Activated CD8-positive, alpha-beta memory T cell treated with anti-CD3 and anti-CD28 coated beads for 48 hours (primary cell): ENCODE data around the gene CNNM2.
"Not testable (repeated sequence)": the region's sequence is repeated elsewhere in the genome, so short reads cannot be mapped to it uniquely, and the experiment has no call there.

Experiments
- DNase-seq, 3 experiments: peaks; one replicate each; pipeline ENCODE4 v3.0.0-alpha.2; 2020; ENCODE audit warnings: low read depth in 2 of 3, low spot score in 2 of 3

CNNM2 gene

GRCh38 chr10:103102195-103102594, 184.1 kb downstream of the CNNM2 start:
- no peak for DNase-seq

DNA sequence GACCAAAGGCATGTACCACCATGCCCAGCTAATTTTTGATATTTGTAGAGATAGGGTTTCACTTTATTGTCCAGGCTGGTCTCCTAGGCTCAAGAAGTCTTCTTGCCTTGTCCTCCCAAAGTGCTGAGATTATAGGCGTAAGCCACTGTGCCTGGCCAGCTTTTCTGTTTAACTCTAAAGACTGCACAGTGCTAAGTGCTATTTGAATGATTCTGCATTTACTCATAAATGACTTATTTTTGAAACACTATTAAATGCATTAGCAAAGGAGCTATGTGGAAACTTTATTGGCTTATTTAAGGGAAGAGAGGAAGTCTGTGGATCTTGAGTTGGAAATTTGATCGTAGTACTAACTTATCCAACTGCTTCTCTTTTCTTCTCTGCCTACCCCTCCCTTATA, 185.9 kb downstream of the CNNM2 start:
- DNase-seq: no peak

GRCh38 chr10:103104721-103105120, 186.6 kb downstream of the CNNM2 start:
- DNase-seq: no peak

GRCh38 chr10:103105462-103105861, 187.4 kb downstream of the CNNM2 start:
- no peak for DNase-seq

GRCh38 chr10:103106539-103106938, 188.4 kb downstream of the CNNM2 start:
- DNase-seq: no peak

- DNase-seq: no peak
Observed at GRCh38 chr10:103109821-103110220, 191.7 kb downstream of the CNNM2 start.

DNA sequence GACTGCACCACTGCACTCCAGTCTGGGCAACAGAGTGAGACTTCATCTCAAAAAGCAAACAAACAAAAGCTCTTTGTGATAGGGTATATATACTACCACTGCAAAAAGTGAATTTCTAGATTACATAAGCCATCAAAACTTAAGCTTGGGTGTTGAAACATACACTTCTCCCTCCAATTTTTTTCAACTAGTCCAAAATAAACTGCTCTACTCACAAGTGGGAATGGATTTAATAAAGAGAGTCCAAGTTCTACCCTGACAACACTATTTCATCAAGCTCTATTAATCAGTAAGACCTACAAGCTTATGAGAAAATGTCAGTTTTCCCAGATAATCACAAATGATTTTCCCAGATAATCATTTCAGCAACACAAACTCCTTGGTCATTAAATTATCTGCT, 192.3 kb downstream of the CNNM2 start:
- DNase-seq: no peak

GRCh38 chr10:103111031-103111917, 193.2 kb downstream of the CNNM2 start:
- no peak for DNase-seq

DNA sequence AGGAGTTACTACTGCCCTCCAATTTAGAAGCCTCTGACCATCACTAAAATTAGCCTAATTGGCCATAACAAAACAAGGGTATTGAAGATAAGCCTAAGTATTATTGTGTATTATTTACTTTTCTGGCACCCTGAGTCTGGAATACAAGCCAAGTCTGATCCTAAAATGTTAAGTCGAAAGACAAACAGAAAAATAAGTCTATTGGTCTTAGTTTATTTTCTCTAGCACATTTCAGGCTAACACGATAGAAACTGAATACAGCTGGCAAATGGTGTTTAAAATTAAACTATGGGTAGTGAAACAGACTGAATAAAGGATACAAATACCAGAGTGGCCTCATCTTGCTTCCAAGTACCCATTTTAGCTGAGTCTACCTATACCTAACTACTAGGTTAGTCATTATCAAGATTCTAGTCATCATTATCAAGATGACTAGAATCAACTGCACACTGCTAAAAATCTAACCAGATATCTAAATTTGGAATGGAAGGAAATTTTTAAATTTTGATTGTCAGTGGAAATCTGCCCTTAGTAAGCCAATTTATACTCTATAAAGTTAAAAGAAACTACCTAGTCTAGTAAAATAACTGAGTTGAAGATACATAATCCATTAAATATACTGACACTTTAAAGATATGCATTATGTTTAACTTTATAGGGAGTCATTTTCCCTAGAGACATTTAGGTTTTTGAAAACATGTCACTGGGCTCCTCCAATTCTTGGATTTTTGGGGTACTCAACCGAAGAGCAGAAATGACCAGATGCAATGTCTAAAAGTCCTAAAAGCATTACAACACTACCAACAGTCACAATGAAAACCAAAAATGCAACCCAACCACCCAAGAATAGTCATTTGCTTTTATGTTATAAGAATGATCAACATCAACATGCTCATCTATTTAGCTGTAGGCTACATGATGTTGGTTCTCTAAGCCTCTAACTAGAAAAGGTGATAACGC, 194.1 kb downstream of the CNNM2 start:
- DNase-seq: no peak

DNA sequence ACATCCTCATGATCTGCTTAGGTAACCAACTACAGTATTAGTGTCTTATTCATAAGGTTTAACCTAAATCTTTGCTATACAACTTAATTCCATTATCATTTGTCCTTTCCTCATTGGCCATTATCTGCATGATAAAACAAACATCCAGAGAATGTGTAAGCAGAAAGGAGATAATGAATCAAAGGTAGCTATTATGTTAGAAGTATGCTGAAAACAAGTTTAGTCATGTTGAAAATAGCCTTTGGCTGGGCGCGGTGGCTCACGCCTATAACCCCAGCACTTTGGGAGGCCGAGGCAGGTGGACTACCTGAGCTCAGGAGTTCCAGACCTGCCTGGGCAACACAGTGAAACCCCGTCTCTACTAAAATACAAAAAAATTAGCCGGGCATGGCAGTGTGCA, 196.8 kb downstream of the CNNM2 start:
- DNase-seq: no peak

- DNase-seq: no peak
Observed at GRCh38 chr10:103117247-103117646, 199.2 kb downstream of the CNNM2 start.

DNA sequence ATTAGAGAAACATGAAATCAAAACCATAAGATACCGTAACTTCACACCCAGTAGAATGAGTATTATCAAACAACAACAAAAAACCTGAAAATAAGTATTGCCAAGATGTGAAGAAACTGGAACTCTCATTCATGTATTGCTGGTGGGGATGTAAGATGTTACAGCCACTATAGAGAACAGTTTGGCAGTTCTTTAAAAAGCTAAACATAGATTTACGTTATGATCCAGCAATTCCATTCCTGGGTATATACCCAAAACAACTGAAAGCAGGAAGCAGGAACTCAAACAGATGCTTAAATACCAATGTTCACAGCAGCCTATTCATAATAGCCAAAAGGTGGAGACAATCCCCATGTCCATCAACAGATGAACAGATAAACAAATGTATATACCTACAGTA, 202.5 kb downstream of the CNNM2 start:
- no peak for DNase-seq

GRCh38 chr10:103120977-103121735, 203.1 kb downstream of the CNNM2 start:
- DNase-seq: no peak

- no peak for DNase-seq
Observed at GRCh38 chr10:103123282-103124024, 205.4 kb downstream of the CNNM2 start.

DNA sequence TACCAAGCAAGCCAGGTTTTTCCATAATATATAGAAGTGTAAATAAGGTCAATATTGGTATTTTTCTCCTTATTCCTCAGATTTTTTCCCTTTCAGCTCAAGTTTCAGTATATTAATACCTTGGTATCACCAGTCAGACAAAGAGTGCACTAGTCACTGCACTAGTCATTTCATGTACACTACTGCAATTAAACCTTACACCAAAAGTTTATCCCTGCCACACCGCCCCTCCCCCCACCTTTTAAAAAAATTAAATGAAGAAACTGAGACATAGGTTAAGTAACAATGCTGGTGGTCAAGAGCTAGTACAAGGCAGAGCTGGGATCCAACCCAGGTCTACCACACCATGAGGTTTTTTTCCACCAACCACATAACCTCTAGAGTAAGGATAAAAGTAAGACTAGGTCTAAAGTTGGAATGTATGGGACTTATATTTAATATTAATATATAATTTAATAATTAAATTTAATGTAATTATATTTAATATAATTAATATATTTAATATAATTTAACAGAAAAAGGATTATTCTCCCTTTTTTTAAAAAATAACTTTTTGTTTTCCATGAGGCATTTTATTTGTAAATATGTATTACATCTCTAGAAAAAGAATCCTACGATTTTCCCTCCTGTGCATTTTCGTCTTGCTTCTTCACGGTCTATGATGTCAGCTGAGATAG, 206.5 kb downstream of the CNNM2 start:
- DNase-seq: no peak

- no peak for DNase-seq
Observed at GRCh38 chr10:103125323-103126267, 207.5 kb downstream of the CNNM2 start.

- no peak for DNase-seq
Observed at GRCh38 chr10:103127241-103127640, 209.1 kb downstream of the CNNM2 start.

GRCh38 chr10:103130180-103130579, 212.1 kb downstream of the CNNM2 start:
- not testable (repeated sequence) for DNase-seq

DNA sequence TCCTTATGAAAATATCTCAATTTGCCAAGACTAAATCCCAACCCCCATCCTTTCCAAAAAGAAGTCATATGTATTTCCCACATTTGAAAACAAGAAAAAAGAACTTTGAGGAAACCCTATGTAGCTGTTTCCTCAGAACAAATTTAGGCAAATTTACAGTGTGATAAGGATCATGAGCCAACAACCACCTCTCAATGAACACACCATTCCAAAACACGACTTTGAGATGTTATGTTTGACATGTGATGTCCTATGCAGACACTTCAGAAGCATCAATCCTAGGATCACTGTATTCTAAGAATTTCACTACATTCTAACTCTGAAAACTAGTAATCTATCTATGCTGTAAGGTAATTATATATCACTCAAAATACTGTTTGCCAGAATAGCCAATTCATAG, 212.8 kb downstream of the CNNM2 start:
- no peak for DNase-seq
